ENCODE measurements around the gene SOX9.

DNA sequence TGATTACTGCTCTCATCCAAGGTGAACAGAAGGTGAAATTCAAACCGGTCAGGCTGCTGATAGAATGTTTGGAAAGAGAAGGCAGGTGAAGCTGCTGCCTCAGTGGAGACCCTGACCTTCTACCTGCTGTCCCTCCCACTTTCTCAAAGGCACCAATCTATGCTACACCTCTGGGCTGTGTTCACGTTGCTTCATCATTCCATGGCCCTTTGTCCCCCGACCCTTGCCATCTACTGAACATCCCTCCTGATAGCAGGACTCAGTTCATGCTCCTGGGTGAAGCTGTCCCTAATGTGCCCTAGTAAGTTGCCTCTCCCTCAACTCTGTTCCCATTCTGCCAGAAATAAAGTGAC is 44.2 kb upstream of the SOX9 start:
- TF ChIP-seq, protein P1, sequence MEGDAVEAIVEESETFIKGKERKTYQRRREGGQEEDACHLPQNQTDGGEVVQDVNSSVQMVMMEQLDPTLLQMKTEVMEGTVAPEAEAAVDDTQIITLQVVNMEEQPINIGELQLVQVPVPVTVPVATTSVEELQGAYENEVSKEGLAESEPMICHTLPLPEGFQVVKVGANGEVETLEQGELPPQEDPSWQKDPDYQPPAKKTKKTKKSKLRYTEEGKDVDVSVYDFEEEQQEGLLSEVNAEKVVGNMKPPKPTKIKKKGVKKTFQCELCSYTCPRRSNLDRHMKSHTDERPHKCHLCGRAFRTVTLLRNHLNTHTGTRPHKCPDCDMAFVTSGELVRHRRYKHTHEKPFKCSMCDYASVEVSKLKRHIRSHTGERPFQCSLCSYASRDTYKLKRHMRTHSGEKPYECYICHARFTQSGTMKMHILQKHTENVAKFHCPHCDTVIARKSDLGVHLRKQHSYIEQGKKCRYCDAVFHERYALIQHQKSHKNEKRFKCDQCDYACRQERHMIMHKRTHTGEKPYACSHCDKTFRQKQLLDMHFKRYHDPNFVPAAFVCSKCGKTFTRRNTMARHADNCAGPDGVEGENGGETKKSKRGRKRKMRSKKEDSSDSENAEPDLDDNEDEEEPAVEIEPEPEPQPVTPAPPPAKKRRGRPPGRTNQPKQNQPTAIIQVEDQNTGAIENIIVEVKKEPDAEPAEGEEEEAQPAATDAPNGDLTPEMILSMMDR (conservative IDR thresholded peaks at IDR 0.05; ENCODE audit: low read depth, low read length), result no peak
- TF ChIP-seq EZH2 (IDR thresholded peaks at IDR 0.05; ENCODE audit: borderline replicate concordance, low read depth, low read length, poor library complexity, severe bottlenecking), result no peak

All from A673 (cell line).